ENCODE measurements around the gene RPUSD4. TPM values are rescaled to one million over a fixed set of nuclear protein-coding genes. Genes with fewer than 3 reads are reported as not detected.

RPUSD4 gene
- total RNA-seq, 2 experiments from 2014 or later: 26.5 to 26.8 TPM

- ChIA-PET POLR2A (no interaction called here), CTCF (interaction anchor here (0.6 kb wide), 1 partner anchor 66 kb away, joined by 3 read pairs; no protein-coding TSS in a partner anchor)
- Mint-ChIP-seq H3K9me3 (no peaks in the 10 kb centered on the region), H3K4me1 (peaks cover 14% of the 10 kb centered on the region), H3K4me3 (no peak overlapping the region), H3K27ac (no peak overlapping the region), H3K36me3 (ENCODE audit: low read depth) (peaks cover under 1% of the 10 kb centered on the region), H3K27me3 (no peaks in the 10 kb centered on the region)
- no peak for DNase-seq
Observed at GRCh38 chr11:126186708-126187529, 24.5 kb downstream of the RPUSD4 start.

DNA sequence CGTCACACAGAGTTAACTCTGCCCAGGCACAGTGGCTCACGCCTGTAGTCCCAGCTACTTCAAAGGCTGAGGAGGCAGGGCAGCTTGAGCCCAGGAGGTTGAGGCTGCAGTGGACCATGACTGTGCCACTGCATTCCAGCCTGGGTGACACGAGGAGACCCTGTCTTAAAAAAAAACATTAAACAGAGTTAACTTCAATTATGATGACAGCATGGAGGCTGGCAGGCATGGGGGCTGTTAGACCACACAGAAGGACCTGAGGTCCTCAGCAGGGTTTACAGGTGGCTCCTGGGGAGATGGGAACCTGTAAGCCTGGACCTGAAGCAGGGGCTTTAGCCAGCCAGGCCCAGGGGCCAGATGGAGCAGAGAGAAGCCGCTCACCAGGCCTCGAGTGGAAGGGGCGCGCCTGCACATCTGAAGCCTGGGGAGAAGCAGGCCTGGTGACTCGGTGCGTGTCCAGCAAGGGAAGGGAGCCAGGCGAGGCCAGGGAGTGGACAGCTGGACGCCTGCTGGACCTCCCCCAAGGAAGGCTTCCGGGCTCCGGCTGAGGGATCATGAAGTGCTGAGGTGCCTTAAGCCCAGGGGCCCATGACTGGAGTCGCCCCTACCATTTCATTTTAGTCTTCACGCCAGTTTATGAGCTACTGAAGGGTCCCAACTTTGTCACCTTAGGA lies 25.3 kb downstream of the RPUSD4 start:
- H3K9me3 Mint-ChIP-seq: no peaks in the 10 kb centered on the region
- DNase-seq: no peak
- CTCF ChIA-PET: no interaction called here
- no peaks in the 10 kb centered on the region for H3K27me3 Mint-ChIP-seq
- H3K4me3 Mint-ChIP-seq: no peak overlapping the region
- POLR2A ChIA-PET: no interaction called here
- H3K27ac Mint-ChIP-seq: no peak overlapping the region
- no peaks in the 10 kb centered on the region for H3K36me3 Mint-ChIP-seq (ENCODE audit: low read depth)
- peaks cover 20% of the 10 kb centered on the region for H3K4me1 Mint-ChIP-seq

DNA sequence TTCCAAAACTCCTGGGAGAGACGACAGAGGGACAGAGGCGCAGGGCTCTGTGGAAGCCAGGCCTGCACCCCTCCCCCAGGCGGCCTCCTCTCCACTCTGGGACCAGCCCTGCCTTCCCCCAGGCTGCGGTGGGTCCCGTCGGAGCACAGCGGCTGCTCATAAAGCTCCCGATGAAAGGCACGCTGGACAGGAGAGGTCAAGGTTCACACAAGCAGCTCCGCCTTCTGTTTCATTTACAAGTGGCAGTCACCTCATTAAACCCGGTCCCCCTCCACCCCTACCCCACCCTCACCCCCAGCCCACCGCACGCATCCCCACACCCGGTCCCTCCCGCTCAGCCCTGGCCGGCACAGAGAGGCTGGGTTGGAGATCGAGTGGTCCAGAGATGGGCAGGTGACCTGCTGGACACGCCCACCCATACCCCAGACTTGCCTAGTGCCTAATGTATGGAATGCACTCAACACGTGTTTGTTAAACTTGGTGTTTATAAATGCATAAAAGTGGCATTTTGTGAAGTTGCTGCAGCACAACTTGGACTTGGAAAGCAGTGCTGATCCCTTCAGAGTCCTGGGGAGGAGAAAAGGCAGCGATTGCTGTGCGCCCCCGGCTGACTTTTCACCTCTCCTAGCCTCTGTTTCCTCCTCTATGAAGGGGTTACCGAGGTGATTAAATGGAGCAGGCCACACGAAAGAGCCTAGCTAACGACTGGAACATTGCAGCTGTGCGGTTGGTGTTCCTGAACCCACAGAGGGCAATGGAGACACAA lies 26.0 kb downstream of the RPUSD4 start:
- H3K27me3 Mint-ChIP-seq: no peaks in the 10 kb centered on the region
- no peaks in the 10 kb centered on the region for H3K36me3 Mint-ChIP-seq (ENCODE audit: low read depth)
- no peak overlapping the region for H3K27ac Mint-ChIP-seq
- DNase-seq: no peak
- POLR2A ChIA-PET: no interaction called here
- peaks cover 20% of the 10 kb centered on the region for H3K4me1 Mint-ChIP-seq
- H3K9me3 Mint-ChIP-seq: no peaks in the 10 kb centered on the region
- CTCF ChIA-PET: no interaction called here
- H3K4me3 Mint-ChIP-seq: no peak overlapping the region

- no peak for DNase-seq
- POLR2A ChIA-PET: no interaction called here
- H3K4me1 Mint-ChIP-seq: peaks cover 14% of the 10 kb centered on the region
- no peaks in the 10 kb centered on the region for H3K36me3 Mint-ChIP-seq (ENCODE audit: low read depth)
- no peaks in the 10 kb centered on the region for H3K9me3 Mint-ChIP-seq
- CTCF ChIA-PET: no interaction called here
- no peak overlapping the region for H3K27ac Mint-ChIP-seq
- H3K4me3 Mint-ChIP-seq: no peak overlapping the region
- no peaks in the 10 kb centered on the region for H3K27me3 Mint-ChIP-seq
Observed at GRCh38 chr11:126182787-126183445, 28.5 kb downstream of the RPUSD4 start.

- H3K4me3 Mint-ChIP-seq: no peak overlapping the region
- H3K4me1 Mint-ChIP-seq: peaks cover 14% of the 10 kb centered on the region
- H3K27ac Mint-ChIP-seq: no peak overlapping the region
- ChIA-PET CTCF (no interaction called here), POLR2A (no interaction called here)
- H3K27me3 Mint-ChIP-seq: no peaks in the 10 kb centered on the region
- H3K36me3 Mint-ChIP-seq (ENCODE audit: low read depth): no peaks in the 10 kb centered on the region
- DNase-seq: no peak
- no peaks in the 10 kb centered on the region for H3K9me3 Mint-ChIP-seq
Observed at GRCh38 chr11:126181939-126182730, 29.3 kb downstream of the RPUSD4 start.

DNA sequence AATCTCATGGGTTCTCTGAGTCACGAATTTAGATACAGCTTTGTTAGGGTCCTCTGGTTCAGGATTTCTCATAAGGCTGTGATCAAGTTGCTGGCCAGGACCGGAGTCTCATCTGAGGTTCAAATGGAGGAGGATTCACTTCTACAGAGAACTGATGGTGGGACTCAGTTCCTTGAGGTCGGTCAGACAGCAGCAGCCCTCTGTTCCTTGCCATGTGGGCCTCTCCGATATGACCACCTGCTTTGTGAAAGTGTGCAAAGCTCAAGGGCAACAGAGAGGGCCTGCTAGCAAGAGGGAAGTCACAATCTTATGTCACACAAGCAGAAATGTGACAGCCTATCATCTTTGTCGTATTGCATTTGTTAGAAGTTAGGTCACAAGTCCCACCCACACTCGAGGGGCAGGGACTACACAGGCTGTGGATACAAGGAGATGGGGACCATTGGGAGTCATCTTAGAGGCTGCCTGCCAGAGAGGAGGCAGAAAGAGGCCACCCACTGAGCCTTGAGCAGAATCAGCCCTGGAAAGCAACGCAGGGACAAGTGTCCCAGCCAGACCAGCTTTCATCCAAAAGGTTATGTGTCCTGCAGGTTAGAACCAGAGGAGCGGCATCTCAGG lies 34.5 kb downstream of the RPUSD4 start:
- Mint-ChIP-seq H3K36me3 (ENCODE audit: low read depth) (no peaks in the 10 kb centered on the region), H3K27ac (no peak overlapping the region), H3K4me3 (no peak overlapping the region), H3K27me3 (peaks cover 8% of the 10 kb centered on the region), H3K4me1 (peaks cover 7% of the 10 kb centered on the region), H3K9me3 (no peaks in the 10 kb centered on the region)
- POLR2A ChIA-PET: no interaction called here
- DNase-seq: no peak
- CTCF ChIA-PET: no interaction called here

DNA sequence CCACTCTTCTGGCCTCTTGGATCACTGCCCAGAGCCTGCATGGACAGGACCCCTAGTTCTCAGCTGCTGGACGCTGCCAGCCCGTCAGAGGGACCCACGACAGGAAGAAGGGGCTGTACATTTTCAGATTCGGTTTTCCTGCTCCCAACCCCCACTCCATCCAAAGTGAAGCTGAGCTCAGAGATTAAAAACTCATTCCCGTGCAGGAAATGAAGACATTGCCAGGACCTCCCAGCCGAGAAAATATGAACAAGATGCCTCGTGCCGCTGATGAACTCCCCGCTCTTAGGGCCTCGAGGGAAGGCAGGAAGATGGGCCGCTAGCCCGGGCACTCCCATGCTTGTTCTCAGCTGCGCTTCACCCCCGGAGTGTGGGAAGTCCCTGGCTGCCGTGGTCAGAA lies 36.1 kb downstream of the RPUSD4 start:
- peaks cover 9% of the 10 kb centered on the region for H3K27me3 Mint-ChIP-seq
- ChIA-PET CTCF (no interaction called here), POLR2A (no interaction called here)
- no peak for DNase-seq
- no peak overlapping the region for H3K27ac Mint-ChIP-seq
- no peak overlapping the region for H3K4me3 Mint-ChIP-seq
- no peaks in the 10 kb centered on the region for H3K36me3 Mint-ChIP-seq (ENCODE audit: low read depth)
- H3K4me1 Mint-ChIP-seq: peaks cover 1% of the 10 kb centered on the region
- no peaks in the 10 kb centered on the region for H3K9me3 Mint-ChIP-seq

DNA sequence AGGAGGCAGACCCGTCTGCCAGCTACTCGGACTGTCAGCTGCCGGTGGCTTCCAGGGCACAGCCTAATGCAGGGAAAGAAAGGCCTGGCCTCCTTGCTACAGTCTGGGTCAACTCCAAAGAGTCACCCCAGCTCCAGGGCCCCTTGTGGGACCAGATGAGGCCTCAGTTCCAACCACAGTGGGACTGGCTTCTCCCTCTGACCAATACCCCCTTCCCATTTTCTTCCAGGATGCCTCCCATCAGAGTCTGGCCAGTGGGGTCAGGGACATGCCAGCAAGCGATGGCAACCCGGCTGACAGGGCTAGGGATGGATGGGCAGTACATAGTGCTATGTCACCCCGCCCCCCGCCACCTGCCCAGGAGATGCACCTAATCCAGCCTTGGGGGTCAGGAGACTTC lies 36.6 kb downstream of the RPUSD4 start:
- peaks cover 1% of the 10 kb centered on the region for H3K4me1 Mint-ChIP-seq
- H3K9me3 Mint-ChIP-seq: no peaks in the 10 kb centered on the region
- POLR2A ChIA-PET: no interaction called here
- H3K27ac Mint-ChIP-seq: no peak overlapping the region
- no peak overlapping the region for H3K4me3 Mint-ChIP-seq
- DNase-seq: no peak
- CTCF ChIA-PET: no interaction called here
- H3K36me3 Mint-ChIP-seq (ENCODE audit: low read depth): no peaks in the 10 kb centered on the region
- peaks cover 9% of the 10 kb centered on the region for H3K27me3 Mint-ChIP-seq

GRCh38 chr11:126173257-126173656 lies 38.2 kb downstream of the RPUSD4 start:
- Mint-ChIP-seq H3K4me3 (no peak overlapping the region), H3K36me3 (ENCODE audit: low read depth) (no peaks in the 10 kb centered on the region), H3K27me3 (peaks cover 9% of the 10 kb centered on the region), H3K27ac (no peak overlapping the region), H3K9me3 (no peaks in the 10 kb centered on the region), H3K4me1 (peaks cover 1% of the 10 kb centered on the region)
- CTCF ChIA-PET: no interaction called here
- DNase-seq: no peak
- POLR2A ChIA-PET: no interaction called here

GRCh38 chr11:126172596-126173038 lies 38.8 kb downstream of the RPUSD4 start:
- ChIA-PET CTCF (no interaction called here), POLR2A (no interaction called here)
- no peak for DNase-seq
- H3K36me3 Mint-ChIP-seq (ENCODE audit: low read depth): no peaks in the 10 kb centered on the region
- H3K9me3 Mint-ChIP-seq: no peaks in the 10 kb centered on the region
- peaks cover 1% of the 10 kb centered on the region for H3K4me1 Mint-ChIP-seq
- H3K4me3 Mint-ChIP-seq: no peak overlapping the region
- peaks cover 9% of the 10 kb centered on the region for H3K27me3 Mint-ChIP-seq
- no peak overlapping the region for H3K27ac Mint-ChIP-seq

GRCh38 chr11:126169291-126169690 lies 42.2 kb downstream of the RPUSD4 start:
- H3K27ac Mint-ChIP-seq: no peak overlapping the region
- peaks cover 14% of the 10 kb centered on the region for H3K27me3 Mint-ChIP-seq
- no peak overlapping the region for H3K4me3 Mint-ChIP-seq
- no peak for DNase-seq
- H3K4me1 Mint-ChIP-seq: peaks cover 2% of the 10 kb centered on the region
- ChIA-PET CTCF (no interaction called here), POLR2A (no interaction called here)
- no peaks in the 10 kb centered on the region for H3K9me3 Mint-ChIP-seq
- H3K36me3 Mint-ChIP-seq (ENCODE audit: low read depth): no peaks in the 10 kb centered on the region

DNA sequence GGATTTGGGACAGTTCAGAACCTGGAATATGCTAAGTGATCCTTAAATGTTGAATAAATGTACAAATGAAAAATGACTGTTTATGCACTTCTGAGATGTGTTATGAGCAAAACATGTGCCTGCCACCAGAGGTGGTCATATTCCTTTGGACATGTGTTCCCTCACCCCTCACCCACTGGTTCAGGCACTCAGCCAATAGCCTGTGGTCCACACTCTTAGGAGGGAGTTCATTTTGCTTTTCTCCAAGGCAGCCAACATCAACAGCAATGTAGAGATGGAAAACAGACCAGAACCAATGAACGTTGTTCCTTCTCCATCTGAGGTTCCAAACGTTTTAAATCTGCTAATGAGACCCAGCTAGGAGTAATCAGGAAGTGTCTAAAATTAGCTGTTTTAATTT lies 44.0 kb downstream of the RPUSD4 start:
- no peak overlapping the region for H3K4me3 Mint-ChIP-seq
- H3K27ac Mint-ChIP-seq: no peak overlapping the region
- no peaks in the 10 kb centered on the region for H3K36me3 Mint-ChIP-seq (ENCODE audit: low read depth)
- peaks cover 8% of the 10 kb centered on the region for H3K27me3 Mint-ChIP-seq
- ChIA-PET CTCF (no interaction called here), POLR2A (no interaction called here)
- H3K4me1 Mint-ChIP-seq: peaks cover 7% of the 10 kb centered on the region
- DNase-seq: no peak
- H3K9me3 Mint-ChIP-seq: no peaks in the 10 kb centered on the region

Data from activated CD4-positive, alpha-beta memory T cell treated with anti-CD3 and anti-CD28 coated beads, Interleukin-2, amount 10 ng/mL, durations not matched to agents 7 days and 5 days (primary cell).